Measurements from ENCODE around the gene RAD51B.

DNA sequence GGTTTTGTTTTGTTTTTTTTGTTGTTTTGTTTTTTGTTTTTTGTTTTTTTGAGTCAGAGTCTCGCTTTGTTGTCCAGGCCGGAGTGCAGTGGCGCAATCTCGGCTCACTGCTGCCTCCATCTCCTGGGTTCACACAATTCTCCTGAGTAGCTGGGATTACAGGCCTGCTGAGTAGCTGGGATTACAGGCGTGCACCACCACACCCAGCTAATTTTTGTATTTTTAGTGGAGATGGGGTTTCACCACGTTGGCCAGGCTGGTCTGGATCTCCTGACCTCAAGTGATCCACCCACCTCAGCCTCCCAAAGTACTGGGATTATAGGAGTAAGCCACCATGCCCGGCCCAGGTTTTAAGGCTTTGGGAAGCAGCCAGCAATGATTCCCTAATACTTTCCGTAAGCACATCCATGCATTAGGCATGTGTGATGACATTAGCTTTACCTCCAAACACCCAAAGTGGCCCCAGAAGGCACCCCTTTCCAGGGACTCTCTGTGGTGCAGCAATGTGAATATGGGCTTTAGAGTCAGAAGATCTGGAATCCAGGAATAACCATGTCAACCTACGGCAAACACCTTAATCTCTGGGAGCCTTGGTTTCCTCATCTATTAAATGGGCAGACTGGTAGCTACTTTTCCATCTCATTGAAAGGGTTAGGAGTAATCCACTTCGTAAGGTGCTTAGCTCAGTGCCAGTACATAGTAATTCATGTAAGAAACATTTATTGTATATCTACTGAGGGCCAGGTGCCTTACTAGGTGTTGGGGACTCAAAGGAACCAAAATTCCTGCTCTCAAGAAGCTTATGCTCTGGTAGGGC is 820.4 kb downstream of the RAD51B start:
- TF ChIP-seq, protein P1, sequence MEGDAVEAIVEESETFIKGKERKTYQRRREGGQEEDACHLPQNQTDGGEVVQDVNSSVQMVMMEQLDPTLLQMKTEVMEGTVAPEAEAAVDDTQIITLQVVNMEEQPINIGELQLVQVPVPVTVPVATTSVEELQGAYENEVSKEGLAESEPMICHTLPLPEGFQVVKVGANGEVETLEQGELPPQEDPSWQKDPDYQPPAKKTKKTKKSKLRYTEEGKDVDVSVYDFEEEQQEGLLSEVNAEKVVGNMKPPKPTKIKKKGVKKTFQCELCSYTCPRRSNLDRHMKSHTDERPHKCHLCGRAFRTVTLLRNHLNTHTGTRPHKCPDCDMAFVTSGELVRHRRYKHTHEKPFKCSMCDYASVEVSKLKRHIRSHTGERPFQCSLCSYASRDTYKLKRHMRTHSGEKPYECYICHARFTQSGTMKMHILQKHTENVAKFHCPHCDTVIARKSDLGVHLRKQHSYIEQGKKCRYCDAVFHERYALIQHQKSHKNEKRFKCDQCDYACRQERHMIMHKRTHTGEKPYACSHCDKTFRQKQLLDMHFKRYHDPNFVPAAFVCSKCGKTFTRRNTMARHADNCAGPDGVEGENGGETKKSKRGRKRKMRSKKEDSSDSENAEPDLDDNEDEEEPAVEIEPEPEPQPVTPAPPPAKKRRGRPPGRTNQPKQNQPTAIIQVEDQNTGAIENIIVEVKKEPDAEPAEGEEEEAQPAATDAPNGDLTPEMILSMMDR (conservative IDR thresholded peaks at IDR 0.05), result no peak
- no peak for TF ChIP-seq EZH2 (IDR thresholded peaks at IDR 0.05; ENCODE audit: low read depth)
